ENCODE results near the gene ASPSCR1.

Gene ASPSCR1

DNA sequence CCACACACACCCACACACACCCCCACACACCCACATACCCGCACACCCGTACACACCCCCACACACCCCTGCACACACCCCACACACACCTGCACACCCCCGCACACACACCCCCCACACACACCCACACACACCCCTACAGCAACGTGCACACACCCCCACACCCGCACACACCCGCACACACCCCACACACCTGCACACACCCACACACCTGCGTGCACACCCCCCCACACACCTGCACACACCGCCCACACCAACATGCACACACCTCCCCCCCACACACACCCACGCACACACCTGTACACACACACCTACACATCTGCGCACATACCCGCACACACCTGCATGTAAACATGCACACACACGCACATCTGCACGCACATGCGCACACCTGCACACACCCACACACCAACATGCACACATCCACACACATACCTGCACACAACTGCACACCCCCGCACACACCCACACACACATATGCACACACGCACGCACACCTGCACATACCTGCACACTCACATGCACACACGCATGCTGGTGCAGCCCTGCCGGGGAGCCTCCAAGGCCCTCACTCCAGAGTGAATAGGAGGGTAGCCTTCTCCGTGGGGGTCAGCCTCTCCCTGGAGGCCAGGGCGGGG, 7.5 kb downstream of the ASPSCR1 start:
- no peak for DNase-seq

DNA sequence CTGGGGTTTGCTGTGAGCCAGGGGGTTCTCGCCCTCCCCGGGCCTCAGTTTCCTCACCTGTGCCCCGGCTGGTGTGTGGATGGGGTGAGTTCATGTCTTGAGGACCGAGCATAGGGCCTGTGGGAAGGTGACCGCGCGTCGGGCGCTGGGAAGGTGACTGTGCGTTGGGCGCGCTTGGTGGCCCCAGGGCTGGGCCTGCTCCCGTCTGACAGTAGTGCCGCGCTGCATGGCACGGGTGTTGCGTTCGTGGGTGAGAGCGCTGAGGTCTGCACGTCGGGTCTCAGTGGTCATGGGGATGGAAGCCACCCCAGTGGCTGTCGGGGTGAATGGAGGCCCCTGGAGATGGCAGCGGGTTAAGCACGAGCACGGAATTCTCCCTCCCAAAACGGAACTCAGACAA, 9.2 kb downstream of the ASPSCR1 start:
- DNase-seq, result no peak

DNA sequence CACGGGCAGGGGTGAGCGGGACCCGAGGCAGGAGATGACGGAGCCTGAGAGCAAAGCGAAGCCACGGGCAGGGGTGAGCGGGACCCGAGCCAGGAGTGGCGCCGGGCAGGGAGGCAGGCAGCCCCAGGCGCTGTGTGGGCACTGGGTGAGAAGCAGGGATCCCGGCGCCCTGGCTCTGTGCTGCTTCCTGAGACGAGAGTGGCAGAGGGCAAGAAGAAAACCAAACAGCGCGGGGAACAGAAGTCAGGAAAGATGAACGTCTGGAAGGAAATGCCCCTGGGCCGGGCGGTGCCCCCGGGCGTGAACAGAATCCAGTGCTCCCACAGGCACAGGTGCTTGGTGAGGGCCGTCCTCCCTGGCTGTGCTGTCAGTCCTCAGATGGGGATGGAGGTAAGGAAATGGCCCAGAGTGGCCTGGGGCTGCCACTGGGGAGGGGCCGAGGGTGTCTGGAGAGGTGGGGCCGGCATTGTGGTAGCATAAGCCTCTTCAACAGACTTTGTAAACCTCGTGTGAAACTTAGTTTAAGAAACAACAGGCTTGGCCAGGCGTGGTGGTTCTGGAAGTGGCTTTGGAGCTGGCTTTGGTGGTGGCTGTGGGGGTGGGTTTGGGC, 9.8 kb downstream of the ASPSCR1 start:
- DNase-seq, result no peak

DNA sequence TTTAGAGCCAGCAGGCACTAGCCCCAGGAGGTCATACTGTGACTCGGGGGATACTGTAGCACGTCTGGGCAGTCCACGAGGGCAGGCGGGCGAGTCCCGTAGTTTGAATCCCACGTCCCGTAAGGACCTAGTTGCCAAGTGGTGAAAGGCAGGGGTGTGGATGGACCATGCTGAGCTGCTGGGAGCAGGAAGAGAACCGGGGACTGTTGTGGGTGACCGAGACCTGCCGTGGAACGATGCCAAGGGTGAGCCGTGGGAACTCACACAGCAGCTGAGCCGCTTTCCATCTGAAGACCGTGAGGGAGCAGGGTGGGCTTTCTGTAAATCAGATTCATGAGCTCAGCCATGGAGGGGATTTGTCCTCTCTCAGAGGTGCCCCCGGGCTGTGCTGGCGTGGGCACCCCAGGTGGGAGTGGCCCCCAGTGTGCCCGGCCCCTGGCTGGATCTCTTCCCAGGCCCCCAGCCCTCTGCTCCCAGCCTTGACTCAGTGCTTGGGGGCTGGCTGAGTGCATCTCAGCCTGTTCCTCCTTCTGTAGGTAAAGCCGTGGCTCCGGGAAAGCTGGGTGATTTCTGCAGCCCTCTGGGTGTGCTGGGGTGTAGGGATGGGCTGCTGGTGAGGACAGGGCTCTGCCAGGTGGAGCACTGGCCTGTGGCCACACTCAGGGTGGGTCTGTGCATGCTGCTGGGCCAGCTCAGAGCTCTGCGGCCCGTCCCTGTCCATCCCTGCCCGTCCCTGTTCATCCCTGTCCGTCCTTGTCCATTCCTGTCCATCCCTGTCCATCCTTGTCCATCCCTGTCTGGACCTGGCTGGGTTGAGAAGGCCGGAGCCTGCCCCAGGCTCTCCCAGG, 13.6 kb downstream of the ASPSCR1 start:
- DNase-seq, result no peak

DNA sequence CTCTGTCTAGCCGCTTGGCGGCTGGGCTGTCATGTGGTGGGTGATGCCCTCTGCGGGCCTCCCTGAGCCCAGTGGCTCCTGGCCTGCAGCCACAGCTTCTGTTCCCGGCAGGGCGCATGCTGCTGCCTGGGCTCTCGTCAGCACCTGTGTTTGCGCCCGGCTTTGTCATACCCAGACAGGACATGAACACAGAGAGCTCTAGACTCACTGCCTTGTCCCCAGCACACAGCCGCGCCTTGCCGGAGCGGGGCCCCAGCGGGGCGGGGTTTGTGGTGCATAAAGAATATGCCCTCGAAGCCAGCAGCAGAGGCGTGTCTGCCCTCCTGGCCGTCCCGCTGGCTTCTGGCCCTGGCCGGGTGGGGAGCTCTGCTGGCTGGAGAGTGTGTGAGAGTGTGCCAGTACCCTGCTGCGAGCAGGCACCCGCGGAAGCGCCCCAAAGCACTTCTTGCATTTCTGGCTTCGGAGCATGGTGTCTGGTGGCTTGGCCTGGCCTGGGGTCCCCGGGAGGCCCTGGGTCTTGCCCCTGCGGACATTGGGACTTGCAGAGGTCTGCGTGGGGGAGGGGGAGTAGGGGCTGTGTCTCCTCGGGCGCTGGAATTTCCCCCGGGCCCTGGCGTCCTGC, 14.4 kb downstream of the ASPSCR1 start:
- DNase-seq, result no peak

DNA sequence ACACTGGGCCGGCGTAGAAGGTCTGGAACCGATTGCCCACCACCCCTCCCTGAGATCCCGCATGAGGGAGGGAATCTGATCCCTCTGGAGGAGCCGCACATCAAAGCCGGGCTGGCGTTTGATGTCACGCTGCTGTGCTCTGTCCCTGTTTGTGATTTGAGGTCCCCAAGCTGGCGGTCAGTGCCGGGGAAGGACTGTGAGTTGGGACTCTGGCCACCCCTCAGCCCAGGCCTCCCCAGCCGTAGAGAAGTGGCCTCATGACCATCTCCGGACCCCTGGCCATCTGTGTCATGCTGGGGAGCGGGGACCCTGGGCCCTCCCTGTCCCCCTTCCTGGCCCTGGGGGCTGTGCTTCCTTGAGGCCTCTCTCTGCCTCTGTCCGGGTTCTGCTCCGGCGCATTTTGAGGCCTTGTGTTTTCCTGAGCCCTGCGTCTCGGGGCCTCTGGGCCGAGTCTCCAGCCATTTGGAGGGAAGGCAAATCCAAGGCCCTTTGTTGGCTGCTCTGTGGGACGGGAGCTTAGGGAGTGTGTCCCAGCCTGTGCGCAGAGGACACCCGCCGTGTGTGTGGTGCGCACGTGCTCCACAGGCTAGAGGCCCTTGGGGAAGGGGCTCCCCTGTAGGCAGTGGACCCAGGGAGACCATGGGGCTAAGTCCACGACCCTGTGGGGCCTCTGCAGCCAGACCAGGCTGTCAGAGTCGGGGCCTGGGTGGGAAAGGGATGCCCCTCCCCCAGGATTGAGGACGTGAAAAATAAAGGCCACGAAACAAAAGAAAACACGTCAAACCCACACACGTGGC, 15.1 kb downstream of the ASPSCR1 start:
- no peak for DNase-seq

DNA sequence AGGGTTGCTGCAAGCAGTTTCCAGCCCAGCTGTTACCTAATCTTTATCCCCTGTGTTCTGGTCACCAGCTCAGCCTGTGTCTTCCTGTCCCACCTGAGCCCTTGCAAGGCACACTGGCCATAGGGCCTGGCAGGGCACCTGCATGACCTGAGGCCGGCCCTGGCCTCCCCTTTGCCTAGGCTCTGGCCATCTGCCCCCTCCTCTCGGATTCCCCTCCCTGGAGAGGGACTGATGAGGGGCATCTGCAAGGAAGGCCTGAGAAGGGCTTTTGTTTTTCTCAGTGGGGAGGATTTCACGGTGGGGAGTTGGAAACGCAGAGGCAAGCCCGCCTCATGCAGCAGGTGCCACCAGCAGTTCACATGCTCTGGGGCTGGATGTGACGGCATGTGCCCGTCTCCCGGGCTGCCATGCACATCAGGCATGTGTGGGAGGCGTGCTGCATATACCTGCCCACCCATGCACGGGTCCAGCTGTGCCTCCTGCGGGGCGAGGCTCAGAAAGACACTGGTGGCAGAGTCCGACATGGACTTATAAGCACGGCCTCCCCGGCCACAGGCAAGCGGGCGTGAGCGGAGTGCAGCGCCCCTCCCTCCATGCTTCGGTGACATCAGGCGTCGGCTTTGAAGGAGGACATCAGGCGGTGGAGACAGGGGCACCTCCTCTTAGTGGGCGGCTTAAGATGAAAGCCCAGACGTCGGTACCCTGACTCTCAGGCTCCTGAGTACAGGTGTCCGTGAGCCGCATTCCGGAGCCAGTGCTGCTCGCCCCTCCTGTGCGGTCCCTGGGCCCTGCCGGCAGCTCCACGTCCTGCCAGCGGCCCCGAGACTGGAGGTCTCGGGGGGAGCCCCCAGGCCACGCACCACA, 16.5 kb downstream of the ASPSCR1 start:
- DNase-seq, result no peak

DNA sequence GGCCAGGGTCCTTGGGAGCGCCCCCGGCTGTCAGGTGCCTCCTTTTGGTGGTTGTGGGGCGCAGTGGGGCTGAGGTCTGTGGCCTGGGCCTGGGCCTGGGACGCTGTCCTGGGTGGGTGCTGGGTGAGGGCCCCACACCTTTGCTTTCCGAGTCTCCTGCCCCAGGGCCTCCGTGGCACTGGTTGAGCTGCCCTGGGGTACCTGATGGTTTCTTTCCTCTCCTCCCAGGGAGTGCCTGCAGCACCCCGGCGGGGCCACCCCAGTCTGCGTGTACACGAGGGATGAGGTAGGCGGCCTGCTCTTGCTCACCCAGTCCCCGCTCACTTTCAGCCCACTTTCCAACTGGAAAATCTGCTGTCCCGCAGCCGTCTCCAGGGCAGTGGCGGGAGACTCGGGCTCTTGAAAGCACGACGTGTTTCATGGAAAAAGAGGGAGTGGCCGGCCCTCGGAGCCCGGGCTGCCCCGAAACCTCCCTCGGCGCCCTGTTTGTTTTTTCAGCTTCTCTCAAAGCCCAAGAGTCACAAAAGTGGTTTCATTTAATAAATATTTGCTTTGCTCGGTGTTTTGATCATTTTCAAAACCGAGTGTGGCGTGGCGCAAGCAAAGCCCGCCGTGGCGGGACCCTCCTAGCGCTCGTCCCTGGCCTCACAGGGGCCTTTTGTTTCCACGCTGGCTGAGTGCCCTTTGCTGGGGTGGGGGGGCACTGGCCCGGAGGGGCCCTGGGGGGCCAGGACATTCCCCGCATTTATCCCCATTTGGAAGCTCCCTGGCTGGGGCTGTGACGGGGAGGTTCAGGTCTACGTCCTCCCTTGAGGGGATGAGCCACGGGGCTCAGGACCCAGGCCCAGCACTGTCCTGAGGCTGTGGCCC, 17.4 kb downstream of the ASPSCR1 start:
- no peak for DNase-seq

DNA sequence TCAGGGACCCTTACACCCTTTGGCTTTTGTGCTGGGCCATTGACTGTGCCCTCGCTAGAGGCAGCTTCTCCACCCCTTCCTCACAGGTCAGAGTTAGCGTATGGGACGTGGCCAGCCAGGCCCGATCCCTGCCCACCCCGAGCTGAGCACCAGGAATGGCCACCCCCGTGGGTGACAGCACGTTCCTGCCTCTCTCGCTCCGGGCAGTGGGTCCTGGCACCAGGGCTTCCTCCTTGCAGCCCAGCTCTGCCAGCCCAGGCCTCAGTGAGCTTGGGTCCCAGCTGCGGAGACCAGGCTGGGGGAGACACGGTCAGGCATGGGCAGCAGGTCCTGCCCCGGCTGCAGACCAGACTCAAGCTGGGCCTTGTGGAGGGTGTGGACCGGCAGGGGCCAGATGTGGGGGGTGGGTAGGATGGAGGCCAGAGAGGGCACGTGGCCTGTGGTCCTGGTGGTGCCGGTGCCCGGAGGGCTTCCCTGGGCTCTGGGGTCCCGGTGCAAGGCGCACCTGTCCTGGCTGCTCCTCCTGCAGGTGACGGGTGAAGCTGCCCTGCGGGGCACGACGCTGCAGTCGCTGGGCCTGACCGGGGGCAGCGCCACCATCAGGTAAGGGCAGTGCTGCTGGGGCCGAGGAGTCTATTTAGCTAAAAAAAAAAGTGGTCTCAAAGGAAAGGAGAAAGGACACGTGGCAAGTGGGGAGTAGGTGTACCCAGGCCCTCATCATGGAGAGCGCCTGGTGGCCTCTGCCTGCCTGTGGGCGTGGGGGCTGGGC, 18.2 kb downstream of the ASPSCR1 start:
- no peak for DNase-seq

DNA sequence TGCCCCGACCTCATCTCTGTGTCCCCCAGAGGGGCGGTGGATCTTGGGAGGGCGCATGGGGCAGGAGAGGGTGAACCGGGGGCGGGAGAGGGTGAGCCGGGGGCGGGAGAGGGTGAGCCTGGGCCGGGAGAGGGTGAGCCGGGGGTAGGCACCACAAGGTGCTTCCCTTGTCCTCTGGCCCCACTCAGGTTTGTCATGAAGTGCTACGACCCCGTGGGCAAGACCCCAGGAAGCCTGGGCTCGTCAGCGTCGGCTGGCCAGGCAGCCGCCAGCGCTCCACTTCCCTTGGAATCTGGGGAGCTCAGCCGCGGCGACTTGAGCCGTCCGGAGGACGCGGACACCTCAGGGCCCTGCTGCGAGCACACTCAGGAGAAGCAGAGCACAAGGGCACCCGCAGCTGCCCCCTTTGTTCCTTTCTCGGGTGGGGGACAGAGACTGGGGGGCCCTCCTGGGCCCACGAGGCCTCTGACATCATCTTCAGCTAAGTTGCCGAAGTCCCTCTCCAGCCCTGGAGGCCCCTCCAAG, 18.9 kb downstream of the ASPSCR1 start:
- DNase-seq, result no peak

DNA sequence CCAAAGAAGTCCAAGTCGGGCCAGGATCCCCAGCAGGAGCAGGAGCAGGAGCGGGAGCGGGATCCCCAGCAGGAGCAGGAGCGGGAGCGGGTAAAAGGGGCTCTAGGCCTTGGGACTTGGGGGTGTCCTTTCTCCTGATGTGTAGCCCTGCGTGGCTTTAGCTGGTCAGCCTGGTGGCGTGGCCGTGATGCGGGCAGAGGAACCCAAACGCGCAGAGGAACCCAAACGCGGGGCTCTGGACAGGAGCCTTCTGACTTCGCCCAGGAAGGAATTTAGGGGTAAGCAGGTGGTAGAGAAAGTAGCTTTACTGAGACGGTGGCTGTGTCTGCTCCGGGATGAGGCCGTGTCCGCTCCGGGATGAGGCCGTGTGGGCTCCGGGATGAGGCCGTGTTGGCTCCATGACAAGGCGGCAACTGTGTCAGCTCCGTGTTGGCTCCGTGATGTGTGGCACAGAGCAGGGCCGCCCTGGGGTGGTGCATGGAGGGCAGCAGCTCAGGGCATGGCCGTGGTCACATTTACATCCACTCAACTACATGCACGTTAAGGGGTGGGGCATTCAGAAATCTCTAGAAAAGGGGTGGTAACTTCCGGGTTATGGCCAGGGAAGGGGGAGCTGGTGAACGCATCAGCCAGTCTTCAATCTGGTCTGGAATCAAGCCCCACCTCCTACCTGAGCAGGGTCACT, 19.5 kb downstream of the ASPSCR1 start:
- no peak for DNase-seq

DNA sequence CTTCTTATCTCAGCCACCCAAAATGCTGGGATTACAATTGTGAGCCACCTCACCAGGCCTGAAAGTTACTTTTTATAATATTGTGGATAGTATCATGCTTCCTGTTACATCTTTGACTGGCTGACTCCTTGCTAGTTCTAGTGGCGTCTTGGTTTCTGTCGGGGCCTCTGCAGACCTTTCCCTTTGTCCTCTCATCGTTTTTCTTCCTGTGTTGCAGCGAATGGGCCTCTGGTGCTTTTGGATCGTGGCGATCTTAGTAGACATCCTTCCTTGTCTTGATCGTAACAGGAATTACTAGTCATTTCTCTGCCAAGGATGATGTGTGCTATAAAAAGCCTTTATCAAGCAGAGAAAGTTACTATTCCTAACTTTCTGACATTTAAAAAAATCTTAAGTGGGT, 20.8 kb downstream of the ASPSCR1 start:
- no peak for DNase-seq

DNA sequence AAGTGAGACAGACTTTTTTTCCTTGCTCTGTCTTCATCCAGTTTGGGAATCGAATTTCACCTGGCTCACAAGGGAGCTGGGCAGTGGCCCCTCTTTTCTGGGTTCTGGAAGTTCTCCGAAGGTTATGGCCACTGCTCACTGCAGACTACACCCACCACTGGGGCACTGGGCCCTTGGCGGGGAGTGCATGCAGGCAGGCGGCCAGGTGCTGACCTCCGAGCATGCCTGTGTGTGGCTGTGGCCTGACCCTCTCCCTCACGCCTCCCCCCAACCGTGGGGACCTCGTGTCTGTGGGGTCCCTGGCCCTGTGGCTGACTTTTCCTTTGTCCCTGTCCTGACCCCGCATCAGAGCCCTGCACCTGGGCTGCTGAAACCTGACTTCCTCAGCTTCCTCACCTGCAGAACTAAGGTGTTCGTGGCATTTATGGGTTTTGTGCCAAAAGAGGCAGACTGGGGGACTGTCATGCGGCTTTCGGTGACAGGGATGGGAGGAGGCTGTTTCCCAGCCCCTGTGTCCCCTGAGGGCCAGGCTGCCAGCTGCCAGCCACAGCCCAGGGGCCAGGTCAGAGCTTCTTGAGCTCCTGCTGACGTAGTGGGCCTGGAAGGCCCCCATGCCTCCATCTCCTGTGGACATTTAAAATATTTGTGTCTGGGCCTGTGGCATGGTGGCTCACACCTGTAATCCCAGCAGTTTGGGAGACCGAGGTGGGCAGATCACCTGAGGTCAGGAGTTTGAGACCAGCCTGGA, 21.4 kb downstream of the ASPSCR1 start:
- no peak for DNase-seq

DNA sequence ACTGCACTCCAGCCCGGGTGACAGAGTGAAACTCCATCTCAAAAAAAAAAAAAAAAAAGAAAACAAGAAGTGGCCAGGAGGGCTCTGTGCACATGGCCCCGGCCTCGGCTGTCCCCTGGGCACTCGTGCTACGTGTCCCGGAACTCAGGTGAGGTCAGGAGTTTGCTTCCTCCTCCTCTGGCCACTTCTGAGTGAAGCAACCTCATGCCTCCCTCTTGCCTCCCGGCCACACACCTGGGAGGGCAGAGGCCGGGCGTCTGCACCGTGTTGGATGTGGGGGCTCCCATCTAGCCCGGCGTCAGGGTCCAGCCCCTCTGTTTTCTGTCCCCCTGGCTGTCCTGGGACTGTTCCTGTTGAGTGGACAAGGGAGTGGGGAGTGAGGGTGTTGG, 22.2 kb downstream of the ASPSCR1 start:
- DNase-seq, result no peak

DNA sequence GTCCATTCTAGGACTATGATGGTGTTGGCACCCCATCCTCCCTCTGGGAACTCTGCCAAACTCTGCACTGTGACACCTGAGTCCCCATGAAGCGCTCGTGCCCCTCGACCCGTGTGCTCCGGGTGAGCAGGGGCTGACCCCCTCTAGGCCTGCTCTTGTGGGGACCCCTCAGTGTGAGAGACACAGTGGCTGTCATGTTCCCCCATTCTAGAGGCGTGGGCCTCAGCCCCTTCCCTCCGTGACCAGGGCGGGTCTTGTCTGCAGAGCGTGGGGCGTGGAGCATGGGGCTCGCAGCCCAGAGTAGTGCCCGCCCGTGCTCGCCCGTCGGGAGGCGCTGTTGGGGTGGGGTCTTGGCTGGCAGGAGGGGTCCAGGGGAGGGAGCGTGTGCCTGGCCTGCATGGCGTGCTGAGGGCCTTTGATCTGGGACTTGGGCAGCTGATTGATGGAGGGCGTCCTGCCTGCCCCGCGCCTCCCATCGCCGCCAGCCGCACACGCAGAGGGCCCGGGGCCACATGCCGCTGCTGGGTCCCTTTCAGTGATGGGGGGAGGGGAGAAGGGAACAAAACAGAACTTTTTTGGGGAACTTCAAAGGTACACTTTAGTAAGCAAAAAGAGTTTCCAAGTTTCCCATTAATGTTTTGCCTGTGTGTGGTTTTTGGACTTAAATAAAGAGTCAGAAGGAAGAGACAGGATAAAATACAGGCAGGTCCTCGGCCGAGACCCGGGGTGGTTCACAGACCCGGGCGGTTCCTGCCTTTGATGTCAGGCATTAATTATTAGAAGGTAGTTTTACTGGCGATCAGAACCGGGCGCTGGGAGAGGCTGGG, 22.8 kb downstream of the ASPSCR1 start:
- DNase-seq, result no peak

DNA sequence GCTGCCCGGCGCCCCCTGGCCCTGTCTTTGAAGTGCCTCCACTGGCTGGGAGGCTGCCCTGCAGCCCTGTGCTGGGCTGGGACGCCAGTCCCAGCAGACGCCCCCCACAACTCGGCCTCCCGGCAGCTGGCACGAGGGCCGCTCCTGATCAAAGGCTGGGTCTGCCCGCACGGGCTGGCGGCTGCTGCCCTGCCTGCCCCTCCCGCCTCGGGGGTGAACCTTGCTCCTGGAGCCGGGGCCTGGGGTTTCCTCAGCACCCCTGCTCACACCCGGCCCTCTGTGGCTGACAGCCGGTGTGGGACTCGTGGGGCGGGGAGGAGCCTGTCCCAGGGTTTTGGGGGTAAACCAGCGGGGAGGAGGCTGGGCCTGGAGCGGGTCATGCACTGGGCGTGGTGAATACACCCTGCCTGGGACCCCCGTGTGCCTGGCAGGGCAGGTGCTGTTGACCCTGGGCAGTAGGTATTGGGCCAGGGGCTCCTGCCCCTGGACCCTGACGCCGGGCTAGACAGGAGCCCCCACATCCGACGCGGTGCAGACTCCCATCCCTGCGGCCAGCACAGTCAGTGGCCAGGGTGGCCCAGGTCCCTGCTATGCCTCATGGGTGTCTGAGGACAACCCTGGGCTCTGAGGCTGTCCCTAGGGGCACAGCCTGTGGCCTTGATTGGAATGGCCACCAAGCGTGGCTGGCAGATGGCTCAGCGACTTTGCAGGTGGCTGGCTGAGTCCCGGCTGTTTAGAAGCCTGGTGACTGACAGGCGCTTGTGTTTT, 23.6 kb downstream of the ASPSCR1 start:
- DNase-seq, result no peak

All from activated CD4-positive, alpha-beta T cell treated with anti-CD3 and anti-CD28 coated beads, Interleukin-2, amount 50 U/mL, for 16 hours (primary cell).